Suprapubic skin (tissue), 4 donors: ENCODE results near the gene SRRM2.

Experiments
- EP300 ChIP-seq: sonication (generic); formaldehyde crosslinking; IDR thresholded peaks from one replicate; pipeline ENCODE4 v1.6.1; 2017; ENCODE audit warnings: antibody characterized with exemption
- POLR2A ChIP-seq, 2 donors: fragments of 450-650 bp; IDR thresholded peaks; one replicate each; pipeline ENCODE4 v1.6.1; 2017; ENCODE audit warnings: antibody characterized with exemption in 2 of 2, mild to moderate bottlenecking in 2 of 2, moderate library complexity in 2 of 2
- POLR2AphosphoS5 ChIP-seq, 3 donors: sonication (generic); formaldehyde crosslinking; IDR thresholded peaks; one replicate each; pipeline ENCODE4 v1.6.1; 2017; ENCODE audit warnings: antibody characterized with exemption in 3 of 3
- TF ChIP-seq, protein P1 (sequence below), 2 donors: fragments of 200-600 bp in 1 of 2; fragments of 450-650 bp in 1 of 2; sonication (generic) in 1 of 2; IDR thresholded peaks; one replicate each; pipeline ENCODE4 v1.5.1; 2016 to 2019; ENCODE audit warnings: antibody characterized with exemption in 2 of 2, mild to moderate bottlenecking in 1 of 2, moderate library complexity in 1 of 2

- TF ChIP-seq, protein P1, sequence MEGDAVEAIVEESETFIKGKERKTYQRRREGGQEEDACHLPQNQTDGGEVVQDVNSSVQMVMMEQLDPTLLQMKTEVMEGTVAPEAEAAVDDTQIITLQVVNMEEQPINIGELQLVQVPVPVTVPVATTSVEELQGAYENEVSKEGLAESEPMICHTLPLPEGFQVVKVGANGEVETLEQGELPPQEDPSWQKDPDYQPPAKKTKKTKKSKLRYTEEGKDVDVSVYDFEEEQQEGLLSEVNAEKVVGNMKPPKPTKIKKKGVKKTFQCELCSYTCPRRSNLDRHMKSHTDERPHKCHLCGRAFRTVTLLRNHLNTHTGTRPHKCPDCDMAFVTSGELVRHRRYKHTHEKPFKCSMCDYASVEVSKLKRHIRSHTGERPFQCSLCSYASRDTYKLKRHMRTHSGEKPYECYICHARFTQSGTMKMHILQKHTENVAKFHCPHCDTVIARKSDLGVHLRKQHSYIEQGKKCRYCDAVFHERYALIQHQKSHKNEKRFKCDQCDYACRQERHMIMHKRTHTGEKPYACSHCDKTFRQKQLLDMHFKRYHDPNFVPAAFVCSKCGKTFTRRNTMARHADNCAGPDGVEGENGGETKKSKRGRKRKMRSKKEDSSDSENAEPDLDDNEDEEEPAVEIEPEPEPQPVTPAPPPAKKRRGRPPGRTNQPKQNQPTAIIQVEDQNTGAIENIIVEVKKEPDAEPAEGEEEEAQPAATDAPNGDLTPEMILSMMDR (IDR thresholded peaks at IDR 0.05) = no peak
- TF ChIP-seq POLR2A (IDR thresholded peaks at IDR 0.05) (no peak), POLR2AphosphoS5 (IDR thresholded peaks at IDR 0.05) (no peak), EP300 (no peak)
These were observed 31.3 kb downstream of the SRRM2 start for GRCh38 chr16:2783581-2784357.
